ENCODE results near the gene LRRC8A.
A peak's percentile ranks its signal among the peaks of the same experiment; 100 is the strongest.
"Not testable (repeated sequence)": the region's sequence is repeated elsewhere in the genome, so short reads cannot be mapped to it uniquely, and the experiment has no call there.

The LRRC8A gene

GRCh38 chr9:128881884-128882676 lies at the start of gene LRRC8A, which contains the start of gene KYAT1:
TSS of gene LRRC8A (plus strand) at chr9:128882133. CDS start at chr9:128907165, 25,032 bp downstream.
TSS of gene KYAT1 (minus strand) at chr9:128881950. CDS start at chr9:128845405, 36,545 bp downstream.
- DNase-seq: peak; percentile 98

DNA sequence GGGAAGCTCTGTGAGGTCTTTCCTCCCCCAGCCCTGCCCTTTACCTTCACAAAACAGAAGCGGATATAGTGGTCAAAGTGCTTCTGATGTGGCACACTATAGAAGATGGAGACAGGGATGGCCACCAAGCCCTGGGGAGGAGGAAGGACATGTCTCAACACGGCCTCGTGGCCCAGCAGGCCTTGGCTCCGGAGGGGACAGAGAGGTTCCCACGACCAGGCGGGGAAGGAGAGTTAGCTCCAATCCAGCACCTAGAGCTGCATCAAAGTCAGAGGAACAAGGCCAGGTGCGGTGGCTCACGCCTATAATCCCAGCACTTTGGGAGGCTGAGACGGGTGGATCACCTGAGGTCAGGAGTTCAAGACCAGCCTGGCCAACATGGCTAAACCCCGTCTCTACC lies 48.2 kb upstream of the LRRC8A start:
- DNase-seq: no peak

- DNase-seq: no peak
Measured at GRCh38 chr9:128835246-128836210, 46.4 kb upstream of the LRRC8A start.

DNA sequence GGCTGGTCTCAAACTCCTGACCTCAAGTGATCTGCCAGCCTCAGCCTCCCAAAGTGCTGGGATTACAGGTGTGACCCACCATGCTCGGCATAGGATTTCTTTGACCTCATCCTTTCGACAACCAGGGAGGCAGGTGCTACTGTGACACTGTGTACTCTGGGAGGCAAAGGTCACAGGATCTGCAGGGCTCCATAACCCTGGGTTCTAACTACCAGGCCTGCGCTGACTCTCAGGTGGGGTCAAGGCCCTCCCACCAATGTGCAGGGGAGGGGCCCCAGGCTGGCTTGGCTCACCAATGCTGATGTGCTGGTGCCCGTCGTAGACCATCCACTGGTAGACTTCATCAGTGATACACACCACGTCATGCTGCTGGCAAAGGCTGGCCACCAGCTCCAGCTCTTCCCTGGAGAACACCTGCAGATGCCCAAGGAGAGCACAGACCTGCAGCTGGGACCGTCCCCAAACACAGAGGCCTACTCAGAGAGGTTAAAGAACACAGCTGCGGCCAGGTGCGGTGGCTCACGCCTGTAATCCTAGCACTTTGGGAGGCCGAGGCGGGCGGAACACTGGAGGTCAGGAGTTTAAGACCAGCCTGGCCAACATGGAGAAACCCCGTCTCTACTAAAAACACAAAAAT lies 45.3 kb upstream of the LRRC8A start:
- no peak for DNase-seq

DNA sequence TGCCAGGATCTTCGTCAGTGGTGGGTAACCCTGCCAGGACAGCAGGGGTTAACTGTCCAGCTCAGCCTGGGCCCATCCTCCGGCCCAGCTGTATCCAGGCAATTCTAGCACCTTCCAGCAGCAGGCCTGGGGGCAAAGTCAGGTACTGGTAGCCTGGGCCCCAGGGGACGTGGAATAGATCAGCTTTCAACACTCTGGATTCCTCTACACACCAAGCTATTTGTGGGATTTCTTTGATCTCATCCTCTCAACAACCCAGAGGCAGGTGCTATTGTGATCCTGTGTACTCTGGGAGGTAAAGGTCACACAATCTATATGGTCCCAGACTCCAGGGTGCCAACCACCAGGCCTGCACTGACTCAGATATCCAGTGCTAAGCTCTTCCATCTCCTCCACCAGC lies 43.6 kb upstream of the LRRC8A start:
- no peak for DNase-seq

GRCh38 chr9:128840524-128840923 lies 41.4 kb upstream of the LRRC8A start:
- DNase-seq: no peak

DNA sequence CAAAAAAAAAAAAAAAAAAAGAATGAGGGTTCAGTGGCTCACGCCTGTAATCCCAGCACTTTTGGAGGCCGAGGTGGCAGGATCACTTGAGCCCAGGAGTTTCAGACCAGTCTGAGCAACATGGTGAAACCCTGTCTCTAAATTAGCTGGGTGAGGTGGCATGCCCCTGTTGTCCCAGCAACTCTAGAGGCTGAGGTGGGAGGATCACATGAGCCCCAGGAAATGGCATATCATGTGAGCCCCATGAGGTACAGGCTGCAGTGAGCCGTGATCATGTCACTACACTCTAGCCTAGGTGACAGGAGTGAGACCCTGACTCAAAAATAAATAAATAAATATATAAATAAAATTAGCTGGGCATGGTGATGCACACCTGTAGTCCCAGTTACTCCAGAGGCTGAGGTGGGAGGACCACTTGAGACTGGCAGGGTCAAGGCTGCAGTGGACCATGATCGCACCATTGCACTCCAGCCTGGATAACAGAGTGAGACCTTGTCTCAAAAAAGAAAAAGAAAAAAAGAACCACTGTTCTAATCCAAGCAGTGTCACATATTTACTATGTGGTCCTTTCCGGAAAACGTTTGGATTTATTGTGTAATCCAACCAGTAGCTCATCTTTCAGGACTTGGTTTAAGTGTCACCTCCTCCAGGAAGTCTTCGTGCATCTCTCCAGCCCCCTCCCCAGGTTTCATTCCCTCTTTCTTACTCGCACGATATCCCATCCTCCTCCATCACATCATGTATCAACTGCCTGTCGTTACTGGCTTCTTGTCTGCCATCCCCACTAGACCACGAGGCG lies 40.0 kb upstream of the LRRC8A start:
- DNase-seq: no peak

GRCh38 chr9:128843171-128843570 lies 38.8 kb upstream of the LRRC8A start:
- DNase-seq: not testable (repeated sequence)

DNA sequence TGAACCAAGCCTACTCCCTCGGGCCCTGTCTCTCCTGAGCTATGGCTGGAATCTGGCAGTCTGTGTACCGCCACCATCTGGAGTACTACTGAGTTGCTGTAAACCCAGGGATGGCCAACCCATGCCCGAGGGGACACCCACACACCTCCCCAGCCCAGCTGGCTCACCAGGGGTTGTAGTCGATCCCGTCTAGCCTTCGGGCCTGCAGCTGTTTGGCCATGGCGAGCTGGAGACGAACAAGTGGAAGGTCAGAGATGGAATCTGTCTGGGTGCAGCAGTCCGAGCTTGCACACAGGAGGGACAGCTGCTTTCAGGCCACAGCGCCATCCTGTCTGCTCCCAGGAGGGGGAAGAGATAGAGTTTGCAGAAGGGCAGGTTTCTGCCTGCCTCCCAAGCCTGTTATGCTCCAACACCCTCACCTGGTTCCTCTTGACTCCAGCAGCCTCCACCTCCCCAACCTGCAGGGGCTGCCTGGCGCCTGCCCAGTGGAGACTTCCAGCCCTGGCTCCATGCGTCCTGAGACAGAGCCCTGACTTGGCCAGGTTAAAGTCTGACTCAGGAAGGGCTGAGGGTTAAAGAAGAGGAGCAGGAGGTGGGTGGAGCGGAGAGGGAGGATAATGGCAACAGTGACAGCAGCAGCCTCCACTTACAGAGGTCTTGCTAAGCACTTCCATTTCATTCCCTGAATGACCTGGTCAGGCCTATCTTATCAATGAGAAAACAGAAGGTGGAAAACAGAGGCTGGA lies 36.6 kb upstream of the LRRC8A start:
- DNase-seq: no peak

DNA sequence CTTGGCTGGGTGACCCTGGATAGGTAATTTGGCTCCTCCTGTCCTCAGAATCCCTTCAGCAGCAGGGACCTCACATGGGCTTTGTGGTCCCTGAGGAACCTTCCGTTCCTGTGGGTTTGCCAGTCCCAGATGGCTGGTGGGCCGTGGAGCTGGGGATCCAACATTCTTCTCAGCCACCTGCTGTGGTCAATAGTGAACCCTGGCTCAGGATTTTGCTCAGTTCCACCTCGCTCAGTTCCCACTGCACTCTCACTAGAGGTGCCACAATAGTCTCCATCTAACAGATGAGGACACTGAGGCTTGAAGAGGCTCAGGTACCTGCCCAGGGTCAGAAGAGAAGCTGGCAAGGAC lies 35.3 kb upstream of the LRRC8A start:
- no peak for DNase-seq

- no peak for DNase-seq
Measured at GRCh38 chr9:128847803-128848202, 34.1 kb upstream of the LRRC8A start.

- not testable (repeated sequence) for DNase-seq
Measured at GRCh38 chr9:128851024-128851423, 30.9 kb upstream of the LRRC8A start.

- DNase-seq: peak; percentile 35
Measured at GRCh38 chr9:128851779-128852600, 29.9 kb upstream of the LRRC8A start.

- DNase-seq: not testable (repeated sequence)
Measured at GRCh38 chr9:128852646-128853045, 29.3 kb upstream of the LRRC8A start.

GRCh38 chr9:128854454-128854853 lies 27.5 kb upstream of the LRRC8A start:
- DNase-seq: not testable (repeated sequence)

DNA sequence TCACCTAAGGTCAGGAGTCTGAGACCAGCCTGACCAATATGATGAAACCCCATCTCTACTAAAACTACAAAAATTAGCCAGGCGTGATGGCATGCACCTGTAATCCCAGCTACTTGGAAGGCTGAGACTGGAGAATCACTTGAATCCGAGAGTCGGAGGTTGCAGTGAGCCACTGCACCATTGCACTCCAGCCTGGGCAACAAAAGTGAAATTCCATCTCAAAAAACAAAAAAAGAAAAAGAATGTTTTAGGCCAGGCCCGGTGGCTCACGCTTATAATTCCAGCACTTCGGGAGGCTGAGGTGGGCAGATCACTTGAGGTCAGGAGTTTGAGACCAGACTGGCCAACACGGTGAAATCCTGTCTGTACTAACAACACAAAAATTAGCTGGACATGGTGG lies 23.5 kb upstream of the LRRC8A start:
- not testable (repeated sequence) for DNase-seq

GRCh38 chr9:128860937-128861336 lies 21.0 kb upstream of the LRRC8A start:
- DNase-seq: no peak

GRCh38 chr9:128861501-128861900 lies 20.4 kb upstream of the LRRC8A start:
- DNase-seq: no peak

DNA sequence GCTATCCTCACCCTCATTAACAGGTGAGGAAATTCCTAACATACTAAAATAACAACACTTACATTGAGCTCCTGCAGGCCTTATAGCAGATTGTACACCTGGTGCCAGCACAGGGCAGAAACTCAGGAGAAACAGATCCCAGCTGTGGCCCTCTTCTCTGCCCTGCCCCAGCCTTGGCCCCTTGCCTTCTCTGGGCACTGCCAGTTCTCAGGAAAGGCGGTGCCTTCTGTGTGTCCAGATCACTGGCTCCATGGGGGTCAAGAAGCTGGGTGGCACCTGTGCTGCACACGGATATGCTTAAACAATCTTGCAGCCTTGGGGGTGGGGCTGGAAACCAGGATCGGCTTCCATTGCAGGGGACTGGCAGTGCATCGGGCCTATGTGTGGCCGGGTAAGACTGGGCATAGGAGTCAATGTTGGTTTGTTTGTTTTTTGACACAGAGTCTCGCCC lies 19.5 kb upstream of the LRRC8A start:
- no peak for DNase-seq

GRCh38 chr9:128863647-128864046 lies 18.3 kb upstream of the LRRC8A start:
- peak; percentile 81 for DNase-seq
